ENCODE results near the gene CCDC85C. TPM values are rescaled to one million over a fixed set of nuclear protein-coding genes. Genes with fewer than 3 reads are reported as not detected.

The CCDC85C gene
- total RNA-seq, 1 donor from 2014 or later: 16.6 TPM

DNA sequence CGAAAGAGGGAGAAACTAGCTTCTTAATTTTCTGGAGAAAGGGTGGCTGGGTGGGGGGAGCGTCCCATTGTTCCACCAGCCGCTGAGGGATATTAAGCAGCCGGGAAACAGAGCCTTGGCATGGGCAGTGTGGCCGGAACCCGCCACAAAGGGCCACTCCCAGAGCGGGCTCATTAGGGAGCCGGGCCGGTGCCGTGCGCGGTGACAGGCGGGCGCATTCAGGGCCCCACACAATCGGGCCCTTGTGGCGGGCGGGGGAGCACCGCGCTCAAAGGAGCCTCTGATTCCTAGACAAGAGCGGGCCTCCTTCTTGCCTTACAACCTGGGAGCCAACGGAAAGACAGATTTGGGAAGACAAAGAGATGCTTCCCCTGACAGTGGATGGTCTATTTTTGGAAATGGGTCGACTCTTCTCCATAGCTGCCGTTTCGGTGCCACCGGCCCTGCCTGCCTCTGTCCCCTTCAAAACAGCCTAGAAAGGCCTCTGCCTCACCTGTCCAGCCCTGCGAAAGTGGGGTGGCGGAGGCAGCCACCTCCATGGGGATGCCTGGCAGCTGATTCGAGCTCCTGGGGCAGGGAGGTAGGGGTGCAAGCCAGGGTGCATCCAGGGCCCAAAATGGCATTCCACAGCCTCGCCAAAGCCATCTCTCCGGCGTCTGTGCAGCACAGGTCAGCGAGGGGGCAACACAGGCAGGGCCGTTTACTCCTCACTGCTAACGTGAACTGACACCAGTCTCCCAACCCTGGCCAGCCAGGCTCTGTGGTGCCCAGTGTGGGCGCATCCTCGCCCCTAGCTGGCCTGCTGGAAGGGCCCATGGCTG, 10.9 kb downstream of the CCDC85C start:
- H3K27ac Mint-ChIP-seq (ENCODE audit: unreplicated experiment): no peak overlapping the region
- Histone ChIP-seq H3K9me3 (ENCODE audit: insufficient read depth, low read depth, low read length) (no peaks in the 10 kb centered on the region), H3K4me2 (ENCODE audit: low read length) (no peak overlapping the region), H3K9ac (ENCODE audit: low read length) (no peak overlapping the region), H3K27ac (ENCODE audit: low read depth, low read length) (no peak overlapping the region), H4K20me1 (ENCODE audit: insufficient read depth, low read length) (peaks cover 87% of the 10 kb centered on the region), H3K4me1 (ENCODE audit: insufficient read depth, low read length) (peaks cover 23% of the 10 kb centered on the region), H3K27me3 (ENCODE audit: insufficient read depth, low read length) (no peaks in the 10 kb centered on the region), H2AFZ (ENCODE audit: low read depth, low read length) (no peak overlapping the region), H3K79me2 (ENCODE audit: insufficient read depth, low read length) (peaks cover 96% of the 10 kb centered on the region), H3K4me3 (ENCODE audit: insufficient read depth, low read depth, low read length) (no peak overlapping the region), H3K36me3 (ENCODE audit: insufficient read depth, low read length) (no peaks in the 10 kb centered on the region)
- TF ChIP-seq, protein P1, sequence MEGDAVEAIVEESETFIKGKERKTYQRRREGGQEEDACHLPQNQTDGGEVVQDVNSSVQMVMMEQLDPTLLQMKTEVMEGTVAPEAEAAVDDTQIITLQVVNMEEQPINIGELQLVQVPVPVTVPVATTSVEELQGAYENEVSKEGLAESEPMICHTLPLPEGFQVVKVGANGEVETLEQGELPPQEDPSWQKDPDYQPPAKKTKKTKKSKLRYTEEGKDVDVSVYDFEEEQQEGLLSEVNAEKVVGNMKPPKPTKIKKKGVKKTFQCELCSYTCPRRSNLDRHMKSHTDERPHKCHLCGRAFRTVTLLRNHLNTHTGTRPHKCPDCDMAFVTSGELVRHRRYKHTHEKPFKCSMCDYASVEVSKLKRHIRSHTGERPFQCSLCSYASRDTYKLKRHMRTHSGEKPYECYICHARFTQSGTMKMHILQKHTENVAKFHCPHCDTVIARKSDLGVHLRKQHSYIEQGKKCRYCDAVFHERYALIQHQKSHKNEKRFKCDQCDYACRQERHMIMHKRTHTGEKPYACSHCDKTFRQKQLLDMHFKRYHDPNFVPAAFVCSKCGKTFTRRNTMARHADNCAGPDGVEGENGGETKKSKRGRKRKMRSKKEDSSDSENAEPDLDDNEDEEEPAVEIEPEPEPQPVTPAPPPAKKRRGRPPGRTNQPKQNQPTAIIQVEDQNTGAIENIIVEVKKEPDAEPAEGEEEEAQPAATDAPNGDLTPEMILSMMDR (IDR thresholded peaks at IDR 0.05; ENCODE audit: insufficient read depth, low read depth, low read length): no peak
- TF ChIP-seq EZH2 (IDR thresholded peaks at IDR 0.05; ENCODE audit: insufficient read depth, low read length): no peak
- DNase-seq (ENCODE audit: low read depth): no peak
- H3K36me3 Mint-ChIP-seq (ENCODE audit: low read depth, unreplicated experiment): no peaks in the 10 kb centered on the region
- H3K27me3 Mint-ChIP-seq (ENCODE audit: low read depth, unreplicated experiment): peaks cover 25% of the 10 kb centered on the region
- peaks cover 14% of the 10 kb centered on the region for H3K4me1 Mint-ChIP-seq (ENCODE audit: low read depth, unreplicated experiment)
- no peak overlapping the region for H3K4me3 Mint-ChIP-seq (ENCODE audit: unreplicated experiment)
- no peak for FAIRE-seq
- no peaks in the 10 kb centered on the region for H3K9me3 Mint-ChIP-seq (ENCODE audit: unreplicated experiment)

DNA sequence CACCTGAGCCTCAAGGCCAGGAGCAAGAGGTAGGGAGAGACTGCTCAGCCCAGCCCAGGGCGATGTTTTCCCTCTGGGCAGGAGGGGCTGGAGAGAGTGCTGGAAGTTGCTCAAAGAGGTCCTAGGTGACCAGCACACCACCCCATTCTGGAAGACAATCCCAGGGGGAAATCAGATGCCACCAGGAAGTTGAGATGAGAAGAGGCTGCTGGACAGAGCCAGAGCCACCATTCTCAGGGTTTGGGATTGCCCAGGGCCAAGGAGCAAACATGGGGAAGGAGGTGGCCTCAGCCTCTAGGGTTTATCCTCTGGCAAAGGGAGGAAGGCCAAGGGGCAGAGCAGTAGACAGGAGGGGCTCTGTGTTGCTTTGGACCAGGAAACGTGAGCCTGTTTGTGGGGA, 11.6 kb downstream of the CCDC85C start:
- Mint-ChIP-seq H3K4me3 (ENCODE audit: unreplicated experiment) (no peak overlapping the region), H3K27ac (ENCODE audit: unreplicated experiment) (no peak overlapping the region), H3K9me3 (ENCODE audit: unreplicated experiment) (no peaks in the 10 kb centered on the region), H3K36me3 (ENCODE audit: low read depth, unreplicated experiment) (no peaks in the 10 kb centered on the region), H3K4me1 (ENCODE audit: low read depth, unreplicated experiment) (peaks cover 18% of the 10 kb centered on the region), H3K27me3 (ENCODE audit: low read depth, unreplicated experiment) (peaks cover 17% of the 10 kb centered on the region)
- Histone ChIP-seq H3K4me3 (ENCODE audit: insufficient read depth, low read depth, low read length) (no peak overlapping the region), H3K79me2 (ENCODE audit: insufficient read depth, low read length) (peaks cover 96% of the 10 kb centered on the region), H3K9ac (ENCODE audit: low read length) (no peak overlapping the region), H3K4me2 (ENCODE audit: low read length) (no peak overlapping the region), H3K36me3 (ENCODE audit: insufficient read depth, low read length) (no peaks in the 10 kb centered on the region), H3K9me3 (ENCODE audit: insufficient read depth, low read depth, low read length) (no peaks in the 10 kb centered on the region), H2AFZ (ENCODE audit: low read depth, low read length) (no peak overlapping the region), H4K20me1 (ENCODE audit: insufficient read depth, low read length) (peaks cover 86% of the 10 kb centered on the region), H3K27me3 (ENCODE audit: insufficient read depth, low read length) (no peaks in the 10 kb centered on the region), H3K27ac (ENCODE audit: low read depth, low read length) (no peak overlapping the region), H3K4me1 (ENCODE audit: insufficient read depth, low read length) (peaks cover 27% of the 10 kb centered on the region)
- no peak for DNase-seq (ENCODE audit: low read depth)
- TF ChIP-seq, protein P1 (IDR thresholded peaks at IDR 0.05; ENCODE audit: insufficient read depth, low read depth, low read length): no peak
- no peak for TF ChIP-seq EZH2 (IDR thresholded peaks at IDR 0.05; ENCODE audit: insufficient read depth, low read length)
- FAIRE-seq: no peak
